Measurements from ENCODE around the gene IQSEC2. TPM values are rescaled to one million over a fixed set of nuclear protein-coding genes. Genes with fewer than 3 reads are reported as not detected.

Gene IQSEC2
- total and polyA plus RNA-seq, 2 of the 13 experiments (the other 11 are each of a cell fraction or from before 2014, with no cell fraction given) = 0.13 to 0.21 TPM

DNA sequence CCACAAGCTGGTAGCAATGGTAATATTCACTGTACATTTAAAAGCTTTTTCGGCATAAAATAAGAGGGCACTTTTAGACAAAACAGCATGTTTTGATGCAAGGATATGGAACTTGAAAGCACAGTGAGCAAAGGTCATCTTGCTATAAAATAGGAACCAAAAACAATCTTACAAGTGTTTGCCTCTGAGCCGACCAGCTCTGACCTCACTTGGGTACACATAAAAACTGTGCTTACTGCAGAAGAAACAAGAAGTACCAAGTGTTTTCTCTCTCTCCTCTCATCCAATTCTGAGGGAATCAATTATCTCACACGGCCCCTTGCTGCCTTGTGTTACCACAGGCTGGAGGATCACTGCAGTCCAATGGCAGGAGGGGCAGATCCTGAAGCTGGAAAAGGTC is 4.8 kb upstream of the IQSEC2 start:
- FAIRE-seq = no peak
- no peak overlapping the region for H3K4me2 ChIP-seq (ENCODE audit: low read depth, low read length)
- DNase-seq (ENCODE audit: low spot score) = no peak
- H3K4me3 ChIP-seq (replicated peaks in 1 of 3; ENCODE audit: insufficient read depth in 1 of 3, low read depth in 2 of 3, low read length in 3 of 3) = no peak overlapping the region
- POLR2A ChIA-PET = no interaction called here
- ATAC-seq = no peak
- BruUV-seq (replicated peaks) = no TSS peak
- no peaks in the 10 kb centered on the region for H3K36me3 ChIP-seq (replicated peaks in 1 of 2; ENCODE audit: control insufficient read depth in 1 of 2, insufficient read depth in 2 of 2, low read length in 2 of 2)
- CTCF ChIA-PET (ENCODE audit: low intra/inter-chr PET ratio, low total read pairs) = no interaction called here
- H3K4me1 ChIP-seq (ENCODE audit: insufficient read depth, low read length) = peaks cover 10% of the 10 kb centered on the region; the same call in 1 of the 2 replicates
- no peaks in the 10 kb centered on the region for H4K20me1 ChIP-seq (ENCODE audit: insufficient read depth, low read length)
- H3K9ac ChIP-seq (ENCODE audit: insufficient read depth, low read depth, low read length) = no peak overlapping the region
- no peaks in the 10 kb centered on the region for H3K27me3 ChIP-seq (ENCODE audit: control insufficient read depth in 1 of 2, insufficient read depth in 2 of 2, low read length in 2 of 2)
- intact Hi-C loops (cut with micrococcal nuclease; ENCODE audit: unreplicated experiment) (no loop called here), in situ Hi-C loops (cut with HindIII; ENCODE audit: extremely low pct_ligation_motif_present, low pct_unique_long_range_greater_than_20kb) (no loop called here)
- 27% methylated on average over 3 of the region's 3 CpGs for WGBS (ENCODE audit: low lambda C conversion rate)
- no peaks in the 10 kb centered on the region for H3K79me2 ChIP-seq (ENCODE audit: insufficient read depth, low read length)
- no peak overlapping the region for H2AFZ ChIP-seq (ENCODE audit: low read length)
- H3K9me3 ChIP-seq (ENCODE audit: low read length) = no peaks in the 10 kb centered on the region
- TF ChIP-seq TAF1 (CRISPR knock-in tag; IDR thresholded peaks at IDR 0.05) (no peak), ZFP36 (IDR thresholded peaks at IDR 0.05; ENCODE audit: borderline replicate concordance, low read depth, low read length, partially characterized antibody) (no peak), BORCS8-MEF2B (CRISPR knock-in tag; IDR thresholded peaks at IDR 0.05) (no peak), ZFP62 (CRISPR knock-in tag; IDR thresholded peaks at IDR 0.05) (no peak), SALL1 (CRISPR knock-in tag; IDR thresholded peaks at IDR 0.05) (no peak), MAZ (IDR thresholded peaks at IDR 0.05; ENCODE audit: borderline replicate concordance, low read depth, low read length) (no peak), MAZ (CRISPR knock-in tag; IDR thresholded peaks at IDR 0.05; ENCODE audit: low read depth) (no peak), MIER3 (CRISPR knock-in tag; IDR thresholded peaks at IDR 0.05; ENCODE audit: borderline replicate concordance) (no peak), NRL (CRISPR knock-in tag; IDR thresholded peaks at IDR 0.05; ENCODE audit: borderline replicate concordance) (no peak), ZNF138 (CRISPR knock-in tag; IDR thresholded peaks at IDR 0.05; ENCODE audit: low read depth) (no peak), THAP9 (CRISPR knock-in tag; IDR thresholded peaks at IDR 0.05; ENCODE audit: borderline replicate concordance) (no peak), FUBP1 (CRISPR knock-in tag; IDR thresholded peaks at IDR 0.05; ENCODE audit: borderline replicate concordance) (no peak), ZNF557 (CRISPR knock-in tag; IDR thresholded peaks at IDR 0.05) (no peak), ZNF552 (CRISPR knock-in tag; IDR thresholded peaks at IDR 0.05; ENCODE audit: borderline replicate concordance) (no peak), FOXK1 (CRISPR knock-in tag; IDR thresholded peaks at IDR 0.05; ENCODE audit: borderline replicate concordance, low read depth) (no peak), DPF2 (CRISPR knock-in tag; IDR thresholded peaks at IDR 0.05; ENCODE audit: borderline replicate concordance, low read depth) (no peak), FOXK2 (IDR thresholded peaks at IDR 0.05) (no peak), ZNF598 (CRISPR knock-in tag; IDR thresholded peaks at IDR 0.05; ENCODE audit: borderline replicate concordance) (no peak)
- H3K27ac ChIP-seq (ENCODE audit: extremely low read length, insufficient read depth, low read length) = no peak overlapping the region
